K562 (cell line): ENCODE results near the gene SAP25. TPM values are rescaled to one million over a fixed set of nuclear protein-coding genes. Genes with fewer than 3 reads are reported as not detected.

Experiments used
- CBX2 ChIP-seq: fragments of 200-600 bp; sonication (generic); IDR thresholded peaks from one replicate; pipeline ENCODE4 v1.6.1; 2012; ENCODE audit warnings: mild to moderate bottlenecking, low read length, inconsistent platforms; ENCODE audit not compliant: insufficient read depth, poor library complexity, severe bottlenecking
- GABPB1 ChIP-seq: sonication (generic); formaldehyde crosslinking; IDR thresholded peaks from 2 replicates; pipeline ENCODE4 v1.8.0; 2022; ENCODE audit warnings: mild to moderate bottlenecking, missing genetic modification reagents
- GABPB2 ChIP-seq: fragments of 250-450 bp; sonication (Bioruptor Pico); conservative IDR thresholded peaks from 2 replicates; pipeline ENCODE4 v1.5.1; 2021; ENCODE audit warnings: mild to moderate bottlenecking
- GTF2A2 ChIP-seq: IDR thresholded peaks from 2 replicates; pipeline ENCODE4 v1.6.1; 2016; ENCODE audit warnings: mild to moderate bottlenecking, missing genetic modification characterization, missing compliant biosample characterization
- JUND ChIP-seq, 2 experiments: IDR thresholded peaks; 2 replicates in 1 of 2; 3 replicates in 1 of 2; pipeline ENCODE4 v1.6.1; 2011; ENCODE audit warnings: borderline replicate concordance in 2 of 2, low read depth in 2 of 2, low read length in 2 of 2, improper control_type of control experiment in 1 of 2, missing biosample characterization in 1 of 2, missing genetic modification characterization in 1 of 2, missing genetic modification reagents in 1 of 2
- RBBP5 ChIP-seq: fragments of 200-600 bp; sonication (generic); IDR thresholded peaks from 2 replicates; pipeline ENCODE4 v1.6.1; 2012; ENCODE audit warnings: borderline replicate concordance, mild to moderate bottlenecking, low read length, control low read depth, inconsistent platforms; ENCODE audit not compliant: insufficient read depth, poor library complexity, severe bottlenecking
- SLC30A9 ChIP-seq: fragments of 250-450 bp; sonication (Bioruptor Pico); IDR thresholded peaks from 2 replicates; pipeline ENCODE4 v1.8.0; 2022; ENCODE audit warnings: mild to moderate bottlenecking, moderate library complexity
- SMAD2 ChIP-seq: fragments of 150-350 bp; IDR thresholded peaks from 2 replicates; pipeline ENCODE4 v1.6.1; 2014; ENCODE audit warnings: low read depth, mild to moderate bottlenecking, low read length
- SMAD3 ChIP-seq: fragments of 450-650 bp; formaldehyde crosslinking; conservative IDR thresholded peaks from 2 replicates; pipeline ENCODE4 v1.4.0; 2020; ENCODE audit warnings: mild to moderate bottlenecking
- SPI1 ChIP-seq: IDR thresholded peaks from 2 replicates; pipeline ENCODE4 v1.6.1; 2011; ENCODE audit warnings: low read depth, low read length, control low read depth, borderline replicate concordance
- U2AF2 ChIP-seq: fragments of 200-400 bp; formaldehyde crosslinking; optimal IDR thresholded peaks from 2 replicates; pipeline ENCODE3; 2017; ENCODE audit warnings: low read depth, mild to moderate bottlenecking, low read length
- ZKSCAN1 ChIP-seq: fragments of 150-350 bp; IDR thresholded peaks from 2 replicates; pipeline ENCODE4 v1.6.1; 2016; ENCODE audit warnings: low read depth, low read length
- ZNF696 ChIP-seq: fragments of 250-450 bp; sonication (Bioruptor Pico); conservative IDR thresholded peaks from 2 replicates; pipeline ENCODE4 v1.4.0; 2020; ENCODE audit warnings: mild to moderate bottlenecking, moderate library complexity
- polyA plus RNA-seq, 8 experiments: library from polyadenylated mRNA; depleted of rRNA in 4 of 8; stranded (reverse) in 5 of 8; unstranded in 3 of 8; fragments of >200 nt; fragmentation: Nextera tagmentation in 2 of 8; fragmentation: Illumina TruSeq in 1 of 8; extraction: Ambion mirVana in 2 of 8; extraction: Trizol in 1 of 8; gene quantifications; 2 replicates each; pipeline versions ENCODE4 v1.2.1 to v1.2.3, GENCODE V29; 2011 to 2014; ENCODE audit warnings: inconsistent platforms in 1 of 8, missing spikeins in 1 of 8
- total RNA-seq, 7 experiments: library from RNA; depleted of rRNA in 6 of 7; stranded (reverse); fragments of >200 nt in 6 of 7; fragmentation: Illumina TruSeq in 2 of 7; extraction: Trizol in 2 of 7; gene quantifications; 2 replicates each; pipeline versions ENCODE4 v1.2.1 to v1.2.3, GENCODE V29; 2011 to 2021; ENCODE audit warnings: low replicate concordance in 1 of 7
- TF ChIP-seq, protein P1 (sequence below): fragments of 250-450 bp; sonication (Bioruptor Pico); IDR thresholded peaks from 2 replicates; pipeline ENCODE4 v1.8.0; 2021; ENCODE audit warnings: mild to moderate bottlenecking, moderate library complexity
- TF ChIP-seq, protein P2 (sequence below): fragments of 250-450 bp; sonication (Bioruptor Pico); IDR thresholded peaks from 2 replicates; pipeline ENCODE4 v1.4.0; 2020; ENCODE audit warnings: mild to moderate bottlenecking, moderate library complexity, borderline replicate concordance
- TF ChIP-seq, protein P3 (sequence below): fragments of 150-350 bp; IDR thresholded peaks from 2 replicates; pipeline ENCODE4 v1.6.1; 2014; ENCODE audit warnings: low read depth, mild to moderate bottlenecking, low read length, borderline replicate concordance

The SAP25 gene
- total and polyA plus RNA-seq, 9 of the 15 experiments (the other 6 are each of a cell fraction or from before 2014, with no cell fraction given), result 0.13 to 5.3 (median 0.78) TPM; not detected in 1

DNA sequence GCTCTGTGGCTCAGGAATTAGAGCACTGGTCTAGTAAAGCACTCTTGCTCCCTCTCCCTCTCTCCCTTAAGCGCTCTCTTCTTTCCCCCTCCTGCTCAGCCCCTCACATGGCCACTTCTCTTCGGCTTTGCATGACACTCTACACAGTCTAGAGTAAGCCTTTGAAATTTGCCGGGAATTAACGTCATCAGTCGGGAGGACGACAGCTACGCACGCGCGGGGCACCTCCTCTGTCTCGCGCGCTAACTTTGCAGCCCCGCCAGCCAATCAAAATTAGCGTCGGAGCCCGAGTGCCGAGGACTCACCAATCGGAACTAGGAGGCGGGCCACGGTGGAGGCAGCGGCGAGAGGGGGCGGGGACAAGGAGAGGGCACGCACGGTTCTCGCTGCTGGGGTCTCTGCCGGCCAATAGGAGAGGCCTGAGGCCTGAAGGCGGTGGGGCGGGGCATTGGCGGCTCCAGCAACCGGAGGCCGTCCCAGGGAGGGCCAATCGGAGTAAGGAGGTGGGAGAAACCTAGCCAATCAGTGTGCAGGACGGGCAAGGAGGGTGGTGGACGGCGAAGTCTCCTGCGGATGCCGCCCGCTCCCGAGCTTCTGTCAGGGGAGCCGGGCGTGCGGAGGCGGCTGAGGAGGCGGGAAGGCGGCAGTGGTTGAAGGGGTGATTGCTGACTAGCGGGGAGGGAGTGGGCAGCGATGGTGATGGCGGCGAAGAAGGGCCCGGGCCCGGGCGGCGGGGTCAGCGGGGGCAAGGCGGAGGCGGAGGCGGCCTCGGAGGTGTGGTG, 34.9 kb downstream of the SAP25 start, which contains the start of gene AGFG2 (continued):
- TF ChIP-seq, protein P1, sequence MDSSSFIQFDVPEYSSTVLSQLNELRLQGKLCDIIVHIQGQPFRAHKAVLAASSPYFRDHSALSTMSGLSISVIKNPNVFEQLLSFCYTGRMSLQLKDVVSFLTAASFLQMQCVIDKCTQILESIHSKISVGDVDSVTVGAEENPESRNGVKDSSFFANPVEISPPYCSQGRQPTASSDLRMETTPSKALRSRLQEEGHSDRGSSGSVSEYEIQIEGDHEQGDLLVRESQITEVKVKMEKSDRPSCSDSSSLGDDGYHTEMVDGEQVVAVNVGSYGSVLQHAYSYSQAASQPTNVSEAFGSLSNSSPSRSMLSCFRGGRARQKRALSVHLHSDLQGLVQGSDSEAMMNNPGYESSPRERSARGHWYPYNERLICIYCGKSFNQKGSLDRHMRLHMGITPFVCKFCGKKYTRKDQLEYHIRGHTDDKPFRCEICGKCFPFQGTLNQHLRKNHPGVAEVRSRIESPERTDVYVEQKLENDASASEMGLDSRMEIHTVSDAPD (CRISPR knock-in tag), result no peak
- TF ChIP-seq CBX2 (no peak), JUND (IDR thresholded peaks at IDR 0.05; ENCODE audit: borderline replicate concordance, low read depth, low read length) (peak; percentile 71), JUND (tag; IDR thresholded peaks at IDR 0.05; ENCODE audit: borderline replicate concordance, low read depth, low read length) (peak; percentile 69; the same call in 1 of the 3 replicates), ZNF696 (CRISPR knock-in tag) (no peak), SPI1 (no peak), ZKSCAN1 (0 out of 2 replicates have a peak, but pooled peaks have one; percentile 24), RBBP5 (peak; percentile 91), GTF2A2 (tag) (no peak), U2AF2 (no peak), GABPB1 (CRISPR knock-in tag) (0 out of 2 replicates have a peak, but pooled peaks have one; percentile 42), SMAD3 (CRISPR knock-in tag) (no peak), SMAD2 (no peak), GABPB2 (CRISPR knock-in tag) (no peak; the same call in 1 of the 2 replicates), SLC30A9 (no peak)
- TF ChIP-seq, protein P2, sequence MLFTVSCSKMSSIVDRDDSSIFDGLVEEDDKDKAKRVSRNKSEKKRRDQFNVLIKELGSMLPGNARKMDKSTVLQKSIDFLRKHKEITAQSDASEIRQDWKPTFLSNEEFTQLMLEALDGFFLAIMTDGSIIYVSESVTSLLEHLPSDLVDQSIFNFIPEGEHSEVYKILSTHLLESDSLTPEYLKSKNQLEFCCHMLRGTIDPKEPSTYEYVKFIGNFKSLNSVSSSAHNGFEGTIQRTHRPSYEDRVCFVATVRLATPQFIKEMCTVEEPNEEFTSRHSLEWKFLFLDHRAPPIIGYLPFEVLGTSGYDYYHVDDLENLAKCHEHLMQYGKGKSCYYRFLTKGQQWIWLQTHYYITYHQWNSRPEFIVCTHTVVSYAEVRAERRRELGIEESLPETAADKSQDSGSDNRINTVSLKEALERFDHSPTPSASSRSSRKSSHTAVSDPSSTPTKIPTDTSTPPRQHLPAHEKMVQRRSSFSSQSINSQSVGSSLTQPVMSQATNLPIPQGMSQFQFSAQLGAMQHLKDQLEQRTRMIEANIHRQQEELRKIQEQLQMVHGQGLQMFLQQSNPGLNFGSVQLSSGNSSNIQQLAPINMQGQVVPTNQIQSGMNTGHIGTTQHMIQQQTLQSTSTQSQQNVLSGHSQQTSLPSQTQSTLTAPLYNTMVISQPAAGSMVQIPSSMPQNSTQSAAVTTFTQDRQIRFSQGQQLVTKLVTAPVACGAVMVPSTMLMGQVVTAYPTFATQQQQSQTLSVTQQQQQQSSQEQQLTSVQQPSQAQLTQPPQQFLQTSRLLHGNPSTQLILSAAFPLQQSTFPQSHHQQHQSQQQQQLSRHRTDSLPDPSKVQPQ (CRISPR knock-in tag), result no peak
- TF ChIP-seq, protein P3, sequence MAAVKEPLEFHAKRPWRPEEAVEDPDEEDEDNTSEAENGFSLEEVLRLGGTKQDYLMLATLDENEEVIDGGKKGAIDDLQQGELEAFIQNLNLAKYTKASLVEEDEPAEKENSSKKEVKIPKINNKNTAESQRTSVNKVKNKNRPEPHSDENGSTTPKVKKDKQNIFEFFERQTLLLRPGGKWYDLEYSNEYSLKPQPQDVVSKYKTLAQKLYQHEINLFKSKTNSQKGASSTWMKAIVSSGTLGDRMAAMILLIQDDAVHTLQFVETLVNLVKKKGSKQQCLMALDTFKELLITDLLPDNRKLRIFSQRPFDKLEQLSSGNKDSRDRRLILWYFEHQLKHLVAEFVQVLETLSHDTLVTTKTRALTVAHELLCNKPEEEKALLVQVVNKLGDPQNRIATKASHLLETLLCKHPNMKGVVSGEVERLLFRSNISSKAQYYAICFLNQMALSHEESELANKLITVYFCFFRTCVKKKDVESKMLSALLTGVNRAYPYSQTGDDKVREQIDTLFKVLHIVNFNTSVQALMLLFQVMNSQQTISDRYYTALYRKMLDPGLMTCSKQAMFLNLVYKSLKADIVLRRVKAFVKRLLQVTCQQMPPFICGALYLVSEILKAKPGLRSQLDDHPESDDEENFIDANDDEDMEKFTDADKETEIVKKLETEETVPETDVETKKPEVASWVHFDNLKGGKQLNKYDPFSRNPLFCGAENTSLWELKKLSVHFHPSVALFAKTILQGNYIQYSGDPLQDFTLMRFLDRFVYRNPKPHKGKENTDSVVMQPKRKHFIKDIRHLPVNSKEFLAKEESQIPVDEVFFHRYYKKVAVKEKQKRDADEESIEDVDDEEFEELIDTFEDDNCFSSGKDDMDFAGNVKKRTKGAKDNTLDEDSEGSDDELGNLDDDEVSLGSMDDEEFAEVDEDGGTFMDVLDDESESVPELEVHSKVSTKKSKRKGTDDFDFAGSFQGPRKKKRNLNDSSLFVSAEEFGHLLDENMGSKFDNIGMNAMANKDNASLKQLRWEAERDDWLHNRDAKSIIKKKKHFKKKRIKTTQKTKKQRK, result no peak; the same call in 1 of the 2 replicates
